A549 treated with RU486 at 1 μM for 4 hours (cell line): ENCODE data around the gene MAEL. TPM values are rescaled to one million over a fixed set of nuclear protein-coding genes. Genes with fewer than 3 reads are reported as not detected.

ENCODE experiments used
- total RNA-seq: library from RNA; stranded (reverse); fragments of 200-300 nt; extraction: Qiagen RNA extraction; gene quantifications from 5 replicates; pipeline ENCODE4 v1.2.3, GENCODE V29; 2022; ENCODE audit warnings: low read depth

Gene MAEL
- not detected in 5 replicates for total RNA-seq

DNA sequence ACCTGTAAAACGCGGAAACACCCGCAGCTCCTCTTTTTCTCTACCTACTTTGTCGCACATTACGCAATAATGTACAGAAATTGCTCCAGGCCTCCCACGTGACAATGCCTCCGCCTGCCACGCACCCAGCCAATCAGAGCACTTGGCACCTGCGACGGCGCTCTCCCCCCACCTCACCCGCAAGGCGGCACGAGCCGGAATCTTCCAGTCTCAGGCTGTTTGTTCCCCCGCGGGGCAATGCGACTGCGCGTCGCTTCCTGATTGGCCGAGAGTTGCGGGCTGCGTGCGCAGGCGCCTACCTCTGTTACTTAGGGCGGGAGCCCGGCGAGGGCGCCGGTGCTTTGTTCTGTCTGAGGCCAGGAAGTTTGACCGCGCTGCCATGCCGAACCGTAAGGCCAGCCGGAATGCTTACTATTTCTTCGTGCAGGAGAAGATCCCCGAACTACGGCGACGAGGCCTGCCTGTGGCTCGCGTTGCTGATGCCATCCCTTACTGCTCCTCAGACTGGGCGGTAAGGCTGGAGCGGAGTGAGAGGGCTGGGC lies at the start of gene MAEL:
Gene MAEL, plus strand, starts transcription at position 307 of the 542 bp plus-strand sequence. Its CDS starts 73 bp downstream, at position 380.

DNA sequence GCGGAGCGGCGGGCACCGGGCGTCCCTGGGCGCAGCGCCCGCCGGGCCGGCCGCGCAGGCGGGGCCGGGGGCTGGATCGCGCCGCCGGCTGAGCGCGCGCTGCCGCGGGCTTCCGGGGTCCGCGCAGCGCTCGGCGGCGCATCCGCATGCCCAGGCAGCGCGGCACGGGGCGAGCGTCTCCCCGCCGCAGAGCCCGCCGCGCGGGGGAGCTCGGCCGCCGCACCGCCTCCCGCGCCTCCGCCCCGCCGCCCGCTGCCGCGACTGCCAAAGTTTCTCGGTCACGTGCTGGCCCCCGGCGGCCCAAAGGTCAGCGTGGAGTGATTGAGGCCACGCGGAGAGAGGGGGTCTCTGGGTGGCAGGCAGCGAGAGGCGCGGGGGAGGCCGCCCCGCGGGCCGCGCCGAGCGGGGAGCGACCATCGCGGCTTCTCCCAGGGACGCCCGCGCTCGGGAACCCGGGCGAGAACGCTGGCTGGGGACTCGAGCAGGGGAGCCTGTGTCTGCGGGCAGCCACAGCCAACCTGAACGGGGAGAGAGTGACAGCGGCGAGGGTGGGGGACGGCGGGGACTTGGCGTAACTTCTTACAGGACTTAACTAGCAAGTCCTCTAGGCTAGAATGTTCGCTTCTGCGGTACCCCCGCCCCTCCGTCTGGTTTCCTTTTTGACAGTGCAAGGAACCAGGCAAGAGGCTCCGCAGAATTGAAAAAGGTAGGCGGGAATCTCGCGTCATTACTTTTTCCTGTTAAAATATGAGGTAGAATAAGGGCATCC lies 13.5 kb upstream of the MAEL start, which contains the start of gene ILDR2:
Gene ILDR2, minus strand, starts transcription at position 180 of the 769 bp plus-strand sequence. CDS start 272 bp downstream, outside the sequence.

Other genes with a start within 250 kb of the MAEL start
- 21.8 to 31.2 TPM (median 29.6 TPM) in 5 replicates for gene POGK, start 149.8 kb upstream of the MAEL start, total RNA-seq
- 9.3 to 13.8 TPM (median 13.1 TPM) in 5 replicates for gene TADA1, start 113.0 kb upstream of the MAEL start, total RNA-seq
- 0.02 to 0.05 TPM in 2 of 5 replicates, not detected in the others for gene ILDR2, start 13.7 kb upstream of the MAEL start, total RNA-seq
- not detected in 5 replicates for gene GPA33, start 101.1 kb downstream of the MAEL start, total RNA-seq
- gene STYXL2, start 104.8 kb downstream of the MAEL start, total RNA-seq, result not detected in 5 replicates
- gene POU2F1, start 231.6 kb downstream of the MAEL start, total RNA-seq, result 2.9 to 4.7 TPM (median 3.7 TPM) in 5 replicates